ENCODE results near the gene ZNF879.

ZNF879 gene

DNA sequence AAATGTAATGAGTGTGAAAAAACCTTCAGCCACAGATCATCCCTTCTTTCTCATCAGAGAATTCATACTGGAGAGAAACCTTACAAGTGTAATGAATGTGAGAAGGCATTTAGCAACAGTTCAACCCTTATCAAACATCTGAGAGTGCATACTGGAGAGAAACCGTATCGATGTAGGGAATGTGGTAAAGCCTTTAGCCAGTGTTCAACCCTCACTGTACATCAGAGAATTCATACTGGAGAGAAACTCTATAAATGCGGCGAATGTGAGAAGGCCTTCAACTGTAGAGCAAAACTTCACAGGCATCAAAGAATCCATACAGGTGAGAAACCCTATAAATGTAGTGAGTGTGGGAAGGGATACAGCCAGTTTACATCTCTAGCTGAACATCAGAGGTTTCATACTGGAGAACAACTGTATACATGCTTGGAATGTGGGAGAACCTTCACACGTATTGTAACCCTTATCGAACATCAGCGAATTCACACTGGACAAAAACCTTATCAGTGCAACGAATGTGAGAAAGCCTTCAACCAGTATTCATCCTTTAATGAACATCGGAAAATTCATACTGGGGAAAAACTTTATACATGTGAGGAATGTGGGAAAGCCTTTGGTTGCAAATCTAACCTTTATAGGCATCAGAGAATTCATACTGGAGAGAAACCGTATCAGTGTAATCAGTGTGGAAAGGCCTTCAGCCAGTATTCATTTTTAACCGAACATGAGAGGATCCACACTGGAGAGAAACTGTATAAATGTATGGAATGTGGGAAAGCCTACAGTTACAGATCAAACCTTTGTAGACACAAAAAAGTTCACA, 55.8 kb downstream of the ZNF879 start:
- TF ChIP-seq, protein P1, sequence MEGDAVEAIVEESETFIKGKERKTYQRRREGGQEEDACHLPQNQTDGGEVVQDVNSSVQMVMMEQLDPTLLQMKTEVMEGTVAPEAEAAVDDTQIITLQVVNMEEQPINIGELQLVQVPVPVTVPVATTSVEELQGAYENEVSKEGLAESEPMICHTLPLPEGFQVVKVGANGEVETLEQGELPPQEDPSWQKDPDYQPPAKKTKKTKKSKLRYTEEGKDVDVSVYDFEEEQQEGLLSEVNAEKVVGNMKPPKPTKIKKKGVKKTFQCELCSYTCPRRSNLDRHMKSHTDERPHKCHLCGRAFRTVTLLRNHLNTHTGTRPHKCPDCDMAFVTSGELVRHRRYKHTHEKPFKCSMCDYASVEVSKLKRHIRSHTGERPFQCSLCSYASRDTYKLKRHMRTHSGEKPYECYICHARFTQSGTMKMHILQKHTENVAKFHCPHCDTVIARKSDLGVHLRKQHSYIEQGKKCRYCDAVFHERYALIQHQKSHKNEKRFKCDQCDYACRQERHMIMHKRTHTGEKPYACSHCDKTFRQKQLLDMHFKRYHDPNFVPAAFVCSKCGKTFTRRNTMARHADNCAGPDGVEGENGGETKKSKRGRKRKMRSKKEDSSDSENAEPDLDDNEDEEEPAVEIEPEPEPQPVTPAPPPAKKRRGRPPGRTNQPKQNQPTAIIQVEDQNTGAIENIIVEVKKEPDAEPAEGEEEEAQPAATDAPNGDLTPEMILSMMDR (IDR thresholded peaks at IDR 0.05; ENCODE audit: extremely low read depth, insufficient read depth, missing control alignments) = no peak
- in situ Hi-C loops (cut with MboI; ENCODE audit: low pct_unique_long_range_greater_than_20kb, low sequenced_read_pairs, unreplicated experiment) = no loop called here
- no peak for DNase-seq (ENCODE audit: low spot score)

DNA sequence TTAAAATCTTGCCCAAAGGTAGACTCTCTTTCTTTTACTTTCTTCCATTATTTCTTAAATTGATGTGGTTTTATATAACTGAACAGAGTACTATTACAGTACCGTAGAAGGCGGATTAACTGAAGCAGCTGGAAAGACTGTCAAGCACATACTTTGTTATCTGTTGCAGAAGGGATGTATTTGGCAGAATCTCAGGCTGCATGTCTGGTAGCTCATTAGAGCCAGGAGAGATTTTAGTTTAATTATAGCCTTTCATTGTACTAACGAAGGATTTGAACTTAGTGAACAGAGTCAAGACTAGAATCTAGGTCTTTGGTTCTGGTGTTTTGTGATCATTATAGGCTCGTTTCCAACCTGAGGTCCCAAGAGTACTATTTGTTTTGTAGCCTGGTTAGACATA, 57.1 kb downstream of the ZNF879 start:
- in situ Hi-C loops (cut with MboI; ENCODE audit: low pct_unique_long_range_greater_than_20kb, low sequenced_read_pairs, unreplicated experiment) = no loop called here
- TF ChIP-seq, protein P1 (IDR thresholded peaks at IDR 0.05; ENCODE audit: extremely low read depth, insufficient read depth, missing control alignments) = no peak
- DNase-seq (ENCODE audit: low spot score) = no peak

Data from GM13977 (cell line).